RCC 7860 (cell line): ENCODE measurements around the gene CYP4F2.
"Not testable (repeated sequence)": the region's sequence is repeated elsewhere in the genome, so short reads cannot be mapped to it uniquely, and the experiment has no call there.

Experiments
- DNase-seq: peaks from one replicate; pipeline ENCODE4 v3.0.0-alpha.2; 2015; ENCODE audit warnings: low spot score
- FAIRE-seq: peaks from 2 replicates; lab custom pipeline; 2012; peaks lifted over from hg19 to GRCh38; lab: Jason Lieb, UNC

The CYP4F2 gene

DNA sequence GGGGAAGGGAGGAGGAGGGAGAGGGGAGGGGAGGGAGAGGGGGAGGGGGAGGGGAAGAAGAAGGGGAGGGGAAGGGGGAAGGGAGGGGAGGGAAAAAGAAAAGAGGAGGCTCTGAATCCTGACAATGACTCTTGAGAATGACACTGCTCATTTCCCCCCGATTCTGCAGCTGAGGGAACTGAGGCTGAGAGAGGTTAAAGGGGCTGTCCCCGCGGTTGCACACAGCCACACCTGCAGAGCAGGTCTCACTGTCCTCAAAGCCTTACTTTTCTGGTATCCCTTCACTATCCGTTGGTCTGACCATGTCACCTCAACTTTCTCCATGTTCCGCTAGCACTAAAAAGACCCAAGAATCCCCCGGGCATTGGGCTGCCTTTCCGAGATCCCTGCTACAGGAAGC, 35.4 kb downstream of the CYP4F2 start:
- DNase-seq (no peak), FAIRE-seq (no peak)

DNA sequence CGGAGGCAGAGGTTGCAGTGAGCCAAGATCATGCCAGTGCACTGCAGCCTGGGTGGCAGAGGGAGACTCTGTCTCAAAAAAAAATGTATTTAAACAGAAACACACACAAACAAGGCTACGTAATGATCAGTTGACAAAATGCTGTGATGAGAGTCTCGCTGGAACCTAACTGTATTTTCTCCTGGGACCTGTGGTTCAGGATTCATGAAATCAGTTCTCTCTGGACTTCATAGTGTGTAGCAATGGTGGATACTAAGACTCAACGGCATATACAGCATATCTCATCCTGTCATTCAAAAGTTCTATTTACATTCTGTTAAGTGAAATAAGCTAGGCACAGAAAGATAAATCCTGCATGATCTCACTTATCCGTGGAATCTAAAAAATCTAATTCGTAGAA, 37.4 kb downstream of the CYP4F2 start:
- DNase-seq = peak; percentile 11
- FAIRE-seq = no peak

DNA sequence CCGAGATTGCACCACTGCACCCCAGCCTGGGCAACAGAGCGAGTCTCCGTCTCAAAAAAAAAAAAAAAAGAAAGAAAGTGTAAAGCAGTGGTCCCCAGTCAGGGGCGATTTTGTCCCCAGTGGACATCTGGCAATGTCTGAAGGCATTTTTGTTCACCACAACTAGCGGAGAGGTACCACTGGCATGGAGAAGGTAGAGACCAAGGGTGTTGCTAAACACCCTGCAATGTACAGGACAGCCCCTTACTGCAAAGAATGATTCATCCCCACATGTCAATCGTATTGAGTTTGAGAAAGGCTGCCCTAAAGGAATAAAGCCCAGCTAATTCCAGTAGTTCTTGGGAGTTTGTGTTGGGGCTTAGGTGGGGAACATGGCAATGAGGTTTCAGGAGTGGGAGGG, 38.7 kb downstream of the CYP4F2 start:
- DNase-seq (no peak), FAIRE-seq (no peak)

DNA sequence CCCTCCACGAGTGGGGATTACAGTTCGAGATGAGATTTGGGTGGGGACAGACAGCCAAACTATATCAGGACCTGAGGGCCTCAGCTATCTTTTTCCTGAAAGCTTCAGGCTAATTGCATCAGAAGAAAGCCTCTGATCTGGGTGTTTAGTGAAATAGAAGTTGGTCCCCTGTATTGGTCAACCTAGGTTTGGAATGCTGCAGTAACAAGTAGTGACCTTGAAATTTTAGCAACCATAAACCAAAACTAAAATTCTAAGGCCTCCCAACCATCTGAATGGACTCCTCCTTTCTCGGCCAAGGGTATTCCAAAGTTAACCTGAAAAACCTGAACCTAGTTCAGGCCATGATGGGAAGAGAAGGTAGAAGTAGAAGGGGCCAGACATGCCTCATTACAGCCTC, 47.5 kb downstream of the CYP4F2 start:
- FAIRE-seq = no peak
- no peak for DNase-seq

DNA sequence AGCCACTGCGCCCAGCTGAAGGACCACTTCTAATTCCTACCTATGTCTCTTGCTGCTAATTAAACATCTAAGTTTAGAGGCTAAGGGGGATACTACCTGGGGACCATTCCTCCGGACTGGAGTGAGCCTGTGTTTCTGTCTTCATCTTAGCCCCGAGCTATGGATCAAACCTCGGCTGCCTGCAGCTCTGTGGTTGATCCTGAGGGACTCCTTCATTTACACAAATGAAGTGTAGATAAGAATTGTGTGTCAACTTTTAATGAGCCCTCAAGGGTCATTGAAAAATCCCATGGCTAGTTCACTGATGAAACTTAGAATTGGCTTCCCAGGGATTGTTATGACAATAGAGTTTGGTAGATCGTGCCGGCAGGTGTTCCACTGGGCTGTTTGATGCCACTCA, 51.0 kb downstream of the CYP4F2 start:
- FAIRE-seq (no peak), DNase-seq (no peak)

DNA sequence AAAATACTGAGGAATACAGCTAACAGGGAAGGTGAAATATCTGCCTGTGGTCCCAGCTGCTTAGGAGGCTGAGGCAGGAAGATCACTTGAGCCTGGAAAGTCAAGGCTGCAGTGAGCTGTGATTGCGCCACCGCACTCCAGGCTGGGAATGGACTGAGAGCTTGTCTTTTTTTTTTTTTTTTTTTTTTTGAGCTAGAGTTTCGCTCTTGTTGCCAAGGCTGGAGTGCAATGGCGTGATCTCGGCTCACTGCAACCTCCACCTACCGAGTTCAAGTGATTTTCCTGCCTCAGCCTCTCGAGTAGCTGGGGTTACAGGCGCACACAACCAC, 54.0 kb downstream of the CYP4F2 start:
- not testable (repeated sequence) for DNase-seq, FAIRE-seq

DNA sequence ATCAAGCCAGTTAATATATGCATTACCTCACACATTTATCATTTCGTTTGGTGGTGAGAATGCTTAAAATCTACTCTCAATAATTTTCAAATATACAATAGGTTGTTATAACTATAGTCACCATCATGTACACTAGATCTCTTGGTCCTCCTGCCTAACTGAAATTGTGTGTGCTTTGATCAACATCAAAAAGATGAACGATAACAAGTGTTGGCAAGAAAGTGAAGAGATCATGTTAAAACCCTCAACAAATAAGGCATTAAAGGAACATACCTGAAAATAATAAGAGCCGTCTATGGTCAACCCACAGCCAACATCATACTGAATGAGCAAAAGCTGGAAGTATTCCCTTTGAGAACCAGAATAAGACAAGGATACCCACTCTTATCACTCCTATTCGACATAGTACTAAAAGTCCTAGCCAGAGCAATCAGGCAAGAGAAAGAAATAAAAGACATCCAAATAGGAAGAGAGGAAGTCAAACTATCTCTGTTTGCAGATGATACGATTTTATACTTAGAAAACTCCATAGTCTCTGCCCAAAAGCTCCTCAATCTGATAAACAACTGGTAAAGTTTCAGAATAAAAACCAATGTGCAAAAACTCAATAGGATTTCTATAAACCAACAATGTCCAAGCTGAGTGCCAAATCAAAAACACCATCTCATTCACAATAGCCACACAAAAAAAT, 54.5 kb downstream of the CYP4F2 start:
- DNase-seq (no peak), FAIRE-seq (no peak)

DNA sequence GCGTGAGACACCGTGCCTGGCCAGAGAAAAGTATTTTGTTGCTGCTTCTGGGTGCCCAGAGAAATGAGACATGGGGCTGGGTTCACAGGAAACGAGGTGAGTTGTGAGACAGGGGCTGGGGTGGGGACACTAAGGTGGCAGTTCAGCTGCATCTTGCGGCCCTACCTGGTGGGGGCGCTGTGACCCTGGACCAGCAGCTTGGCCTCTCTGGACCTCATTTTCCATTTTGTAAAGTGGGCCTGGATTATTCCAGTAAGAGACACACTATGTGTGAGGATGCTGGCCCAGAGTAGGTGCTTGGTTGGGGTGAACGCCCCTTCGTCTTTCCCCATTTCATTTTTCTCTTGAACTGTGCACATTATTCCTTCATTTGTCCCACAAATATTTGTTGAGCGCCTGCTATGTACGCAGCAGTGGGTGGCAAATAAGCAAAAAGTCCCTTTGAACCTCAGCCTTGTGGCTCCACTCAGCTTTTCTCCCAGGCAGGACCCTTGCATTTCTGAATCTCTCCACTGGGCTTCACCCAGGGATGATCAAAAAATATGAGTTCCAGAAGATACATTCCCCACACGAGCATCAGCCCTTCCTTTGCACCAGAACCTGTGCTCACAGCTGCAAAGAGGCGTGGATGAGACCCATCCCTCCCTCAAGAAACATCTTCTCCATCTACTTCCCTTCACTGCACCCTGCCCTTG, 55.9 kb downstream of the CYP4F2 start:
- FAIRE-seq (no peak), DNase-seq (no peak)

DNA sequence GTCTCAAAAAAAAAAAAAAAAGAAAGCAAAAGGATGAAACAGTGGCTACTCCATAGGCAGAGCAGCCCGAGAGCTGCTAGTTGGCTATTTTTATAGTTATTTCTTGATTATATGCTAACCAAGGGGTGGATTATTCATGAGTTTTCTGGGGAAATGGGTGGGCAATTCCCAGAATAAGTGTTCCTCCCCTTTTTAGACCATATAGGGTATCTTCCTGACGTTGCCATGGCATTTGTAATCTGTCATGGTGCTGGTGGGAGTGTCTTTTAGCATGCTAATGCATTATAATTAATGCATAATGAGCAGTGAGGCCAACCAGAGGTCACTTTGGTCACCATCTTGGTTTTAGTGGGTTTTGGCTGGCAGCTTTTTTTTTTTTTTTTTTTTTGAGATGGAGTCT, 57.0 kb downstream of the CYP4F2 start:
- no peak for FAIRE-seq
- DNase-seq = no peak

DNA sequence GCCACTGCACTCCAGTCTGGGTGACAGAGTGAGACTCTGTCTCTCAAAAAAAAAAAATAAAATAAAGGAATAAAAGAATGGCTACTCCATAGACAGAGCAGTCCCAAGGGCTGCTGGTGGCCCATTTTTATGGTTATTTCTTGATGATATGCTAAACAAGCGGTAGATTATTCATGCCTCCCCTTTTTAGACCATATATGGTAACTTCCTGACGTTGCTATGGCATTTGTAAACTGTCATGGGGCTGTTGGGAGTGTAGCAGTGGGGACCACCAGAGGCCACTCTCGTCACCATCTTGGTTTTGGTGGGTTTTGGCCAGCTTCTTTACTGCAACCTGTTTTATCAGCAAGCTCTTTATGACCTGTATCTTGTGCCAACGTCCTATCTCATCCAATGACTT, 58.0 kb downstream of the CYP4F2 start:
- not testable (repeated sequence) for FAIRE-seq, DNase-seq

DNA sequence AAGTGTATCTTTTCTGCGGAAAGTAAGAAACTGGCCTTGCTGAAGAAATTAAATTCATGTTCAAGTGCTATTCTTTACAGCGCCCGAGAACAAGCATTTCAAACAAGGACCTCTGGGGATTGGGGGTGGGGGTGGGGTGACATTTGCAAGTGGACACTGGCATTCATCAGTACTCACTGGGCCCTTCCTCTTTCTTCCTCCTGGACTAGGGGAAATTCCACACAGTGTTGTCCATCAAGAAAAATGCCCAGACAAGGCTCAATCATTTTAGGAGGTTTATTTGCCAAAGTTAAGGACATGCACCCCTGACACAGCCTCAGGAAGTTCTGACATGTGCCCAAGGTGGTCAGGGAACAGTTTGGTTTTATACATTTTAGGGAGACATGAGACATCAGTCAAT, 59.5 kb downstream of the CYP4F2 start:
- DNase-seq (no peak), FAIRE-seq (no peak)

DNA sequence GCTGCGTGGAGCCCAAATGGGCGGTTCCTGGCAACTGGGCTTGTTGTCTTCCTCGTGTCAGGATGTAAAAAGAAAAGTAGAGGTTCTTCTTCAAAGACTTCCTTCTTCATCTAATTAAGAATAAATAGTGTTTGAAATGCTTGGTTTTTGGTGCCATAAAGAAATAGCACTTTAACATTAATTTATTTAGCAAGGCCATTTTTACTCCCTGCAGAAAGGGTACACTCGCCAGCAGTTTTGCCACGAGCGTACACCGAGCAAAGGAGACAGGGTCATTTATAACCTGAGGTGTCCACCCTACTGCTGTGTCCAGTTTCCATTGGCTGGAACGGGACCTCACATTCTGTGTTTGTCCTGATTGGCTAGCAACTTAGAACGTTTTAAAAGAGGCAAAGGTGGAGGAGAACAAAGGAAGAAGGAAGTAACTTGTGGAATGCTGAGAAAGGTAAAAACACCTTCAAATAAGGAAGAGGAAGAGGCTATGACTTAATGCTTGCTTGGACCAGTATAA, 60.6 kb downstream of the CYP4F2 start:
- peak; percentile 75 for DNase-seq
- FAIRE-seq = no peak

DNA sequence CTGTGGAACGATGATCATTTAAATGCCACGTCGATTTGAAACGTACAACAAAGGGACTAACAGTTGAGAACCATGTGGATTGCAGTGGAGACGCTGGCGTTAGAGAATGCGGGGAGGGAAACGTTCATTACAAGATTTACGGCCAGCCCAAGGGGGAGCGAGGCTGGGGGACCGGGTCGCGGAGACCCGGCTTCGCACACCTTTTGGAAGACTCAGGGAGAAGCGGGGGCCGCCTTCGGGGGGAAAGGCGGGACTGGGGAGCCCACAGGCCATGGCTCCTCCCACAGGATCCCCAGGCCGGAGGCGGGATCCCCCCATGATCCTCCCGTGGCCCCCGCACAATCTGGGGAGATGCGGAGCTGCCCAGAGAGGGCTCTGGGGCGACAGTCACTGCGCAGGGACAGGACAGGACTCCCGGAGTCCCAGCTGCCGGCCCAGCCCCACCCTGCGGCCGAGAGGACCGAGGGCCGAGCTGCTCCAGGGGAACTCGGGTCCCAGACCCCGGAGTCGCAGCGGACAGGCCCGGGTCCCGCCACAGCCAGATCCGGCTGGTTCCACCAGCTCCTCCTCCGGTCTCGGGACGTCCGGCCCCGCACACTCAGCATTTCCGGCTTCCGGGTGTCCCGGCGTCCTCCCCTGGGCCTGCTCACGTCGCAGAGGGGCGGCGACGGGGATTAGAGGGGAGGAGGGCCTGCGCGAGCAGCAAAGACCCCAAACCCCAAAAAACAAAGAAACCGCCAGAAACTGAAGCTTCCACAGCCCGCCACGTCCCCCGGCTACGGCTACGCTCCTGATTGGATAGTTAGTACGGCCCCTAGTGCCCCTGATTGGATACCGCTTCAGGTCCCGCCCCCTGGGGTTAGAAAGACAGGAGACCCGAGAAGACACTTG, 61.3 kb downstream of the CYP4F2 start:
- DNase-seq = peak; percentile 95
- FAIRE-seq = peak; percentile 91

DNA sequence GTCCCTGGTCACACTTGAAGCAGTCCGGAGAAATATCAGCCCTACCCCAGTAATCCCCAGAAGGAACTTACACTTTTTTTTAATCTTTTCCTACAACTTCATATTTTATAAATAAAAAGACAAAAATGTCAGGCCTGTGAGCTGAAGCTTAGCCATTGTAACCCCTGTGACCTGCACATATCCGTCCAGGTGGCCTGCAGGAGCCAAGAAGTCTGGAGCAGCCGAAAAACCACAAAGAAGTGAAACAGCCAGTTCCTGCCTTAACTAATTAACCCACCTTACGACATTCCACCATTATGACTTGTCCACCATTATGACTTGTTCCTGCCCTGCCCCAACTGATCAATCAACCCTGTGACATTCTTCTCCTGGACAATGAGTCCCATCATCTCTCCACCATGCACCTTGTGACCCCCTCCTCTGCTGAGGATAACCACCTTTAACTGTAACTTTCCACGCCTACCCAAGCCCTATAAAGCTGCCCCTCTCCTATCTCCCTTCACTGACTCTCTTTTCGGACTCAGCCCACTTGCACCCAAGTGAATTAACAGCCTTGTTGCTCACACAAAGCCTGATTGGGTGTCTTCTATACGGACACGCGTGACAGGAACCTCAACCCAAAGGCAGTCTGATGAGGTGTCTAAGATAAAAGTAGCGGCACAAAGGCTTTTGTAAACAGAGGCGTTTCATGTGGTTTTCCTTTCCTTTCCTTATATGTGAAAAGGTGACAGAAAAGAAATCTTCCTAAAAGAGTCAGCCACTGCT, 62.1 kb downstream of the CYP4F2 start:
- FAIRE-seq (peak; percentile 98), DNase-seq (peak; percentile 92)

DNA sequence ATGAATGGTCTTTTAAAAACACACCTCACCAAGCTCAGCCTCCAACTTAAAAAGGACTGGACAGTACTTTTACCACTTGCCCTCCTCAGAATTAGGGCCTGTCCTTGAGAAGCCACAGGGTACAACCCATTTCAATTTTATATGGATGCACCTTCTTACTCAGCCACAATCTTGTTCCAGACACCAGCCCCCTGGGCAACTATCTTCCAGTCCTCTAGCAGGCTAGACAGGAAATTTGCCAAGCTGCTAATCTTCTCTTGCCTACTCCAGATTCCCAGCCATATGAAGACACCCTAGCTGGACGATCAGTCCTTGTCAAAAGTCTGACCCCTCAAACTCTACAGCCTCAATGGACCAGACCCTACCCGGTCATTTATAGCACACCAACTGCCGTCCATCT, 63.6 kb downstream of the CYP4F2 start:
- DNase-seq, FAIRE-seq: not testable (repeated sequence)

DNA sequence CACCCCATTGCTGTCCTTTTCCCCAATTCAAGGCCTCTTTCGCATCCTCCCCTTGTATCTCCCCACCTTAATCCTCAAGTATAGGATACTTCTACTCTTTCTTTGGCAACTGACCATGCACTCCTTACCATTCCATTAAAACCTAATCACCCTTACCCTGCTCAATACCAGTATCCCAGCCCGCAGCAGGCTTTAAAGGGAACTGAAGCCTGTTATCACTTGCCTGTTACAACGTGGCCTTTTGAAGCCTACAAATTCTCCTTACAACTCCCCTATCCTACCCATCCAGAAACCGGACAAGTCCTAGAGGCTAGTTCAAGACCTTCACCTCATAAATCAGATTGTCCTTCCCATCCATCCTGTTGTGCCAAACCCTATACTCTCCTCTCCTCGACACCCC, 66.2 kb downstream of the CYP4F2 start:
- no peak for FAIRE-seq
- DNase-seq = no peak

DNA sequence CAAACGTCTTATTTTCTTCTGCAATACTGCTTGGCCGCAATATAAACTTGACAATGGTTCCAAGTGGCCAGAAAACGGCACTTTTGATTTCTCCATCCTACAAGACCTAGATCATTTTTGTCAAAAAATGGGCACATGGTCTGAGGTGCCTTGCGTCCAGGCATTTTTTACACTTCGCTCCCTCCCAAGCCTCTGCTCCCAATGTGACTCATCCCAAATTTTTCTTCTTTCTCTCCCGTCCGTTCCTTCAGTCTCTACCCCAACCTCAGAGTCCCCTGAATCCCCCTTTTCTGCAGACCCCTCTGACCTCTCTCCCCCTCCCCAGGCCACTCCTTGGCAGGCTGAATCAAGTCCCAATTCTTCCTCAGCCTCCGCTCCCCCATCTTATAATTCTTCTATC, 68.1 kb downstream of the CYP4F2 start:
- DNase-seq (no peak), FAIRE-seq (no peak)

DNA sequence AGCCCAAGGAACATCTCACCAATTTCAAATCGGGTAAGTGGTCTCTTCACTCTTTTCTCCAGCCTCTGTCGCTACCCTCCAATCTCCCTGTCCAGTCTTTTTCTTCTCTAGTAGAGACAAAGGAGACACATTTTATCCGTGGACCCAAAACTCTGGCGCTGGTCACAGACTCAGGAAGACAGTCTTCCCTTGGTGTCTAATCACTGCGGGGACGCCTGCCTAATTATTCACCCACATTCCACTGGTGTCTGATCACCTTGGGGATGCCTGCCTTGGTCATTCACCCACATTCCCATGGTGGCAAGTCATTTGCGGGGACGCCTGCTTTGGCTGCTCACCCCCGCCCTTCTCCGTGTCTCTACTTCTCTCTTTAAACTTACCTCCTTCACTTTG, 68.6 kb downstream of the CYP4F2 start:
- FAIRE-seq (peak; percentile 76), DNase-seq (peak; percentile 83)

DNA sequence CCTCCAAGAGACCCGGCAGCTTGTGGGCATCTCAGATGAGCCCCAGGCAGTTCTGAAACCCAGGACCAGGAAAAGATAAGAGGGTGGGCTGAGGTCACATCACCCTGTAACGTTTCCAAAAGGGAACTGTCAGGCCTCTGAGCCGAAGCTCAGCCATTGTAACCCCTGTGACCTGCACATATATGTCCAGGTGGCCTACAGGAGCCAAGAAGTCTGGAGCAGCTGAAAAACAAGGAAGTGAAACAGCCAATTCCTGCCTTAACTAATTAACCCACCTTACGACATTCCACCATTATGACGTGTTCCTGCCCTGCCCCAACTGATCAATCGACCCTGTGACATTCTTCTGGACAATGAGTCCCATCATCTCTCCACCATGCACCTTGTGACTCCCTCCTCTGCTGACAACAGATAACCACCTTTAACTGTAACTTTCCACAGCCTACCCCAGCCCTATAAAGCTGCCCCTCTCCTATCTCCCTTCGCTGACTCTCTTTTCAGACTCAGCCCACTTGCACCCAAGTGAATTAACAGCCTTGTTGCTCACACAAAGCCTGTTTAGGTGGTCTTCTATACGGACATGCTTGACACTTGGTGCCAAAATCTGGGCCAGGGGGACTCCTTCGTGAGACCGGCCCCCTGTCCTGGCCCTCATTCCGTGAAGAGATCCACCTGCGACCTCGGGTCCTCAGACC, 69.1 kb downstream of the CYP4F2 start:
- FAIRE-seq = peak; percentile 87
- peak; percentile 95 for DNase-seq

DNA sequence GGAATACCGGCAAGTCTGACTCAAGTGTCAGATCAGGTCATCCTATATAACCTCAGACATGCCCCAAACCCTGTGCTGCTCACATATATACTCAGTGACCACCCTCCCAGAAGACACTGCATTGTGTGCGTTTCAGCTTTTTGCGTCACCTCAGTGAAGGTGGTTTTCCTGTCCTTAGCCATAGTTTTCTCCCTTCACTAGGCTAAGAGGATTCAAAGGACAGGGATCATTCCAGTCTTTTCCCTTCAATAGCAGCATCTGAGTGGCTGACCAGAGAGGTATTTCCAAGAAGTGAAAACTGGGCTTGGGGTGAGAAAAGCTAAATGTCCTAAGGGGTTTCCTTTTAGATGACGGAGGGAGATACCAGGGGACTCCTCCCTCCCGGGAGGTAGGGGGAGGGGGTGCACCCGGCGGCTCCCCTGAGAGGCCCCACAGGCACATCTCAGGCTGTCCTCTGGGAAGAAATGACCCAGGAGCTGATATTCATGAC, 69.7 kb downstream of the CYP4F2 start:
- DNase-seq = peak; percentile 82
- peak; percentile 68 for FAIRE-seq
